GM19240 (cell line): ENCODE results near the gene TBR1.

Source experiments
- DNase-seq: peaks from one replicate; pipeline ENCODE4 v3.0.0; 2011; ENCODE audit warnings: low spot score; ENCODE audit not compliant: insufficient read length

The TBR1 gene

GRCh38 chr2:161415987-161416707, at the start of gene TBR1:
TSS of gene TBR1 (plus strand) at chr2:161416297. CDS start at chr2:161416411, 114 bp downstream.
- DNase-seq = no peak

GRCh38 chr2:161367675-161368074, 48.4 kb upstream of the TBR1 start:
- no peak for DNase-seq

- no peak for DNase-seq
These were observed 46.8 kb upstream of the TBR1 start for GRCh38 chr2:161369311-161369710.

GRCh38 chr2:161370981-161371380, 45.1 kb upstream of the TBR1 start:
- no peak for DNase-seq

- no peak for DNase-seq
These were observed 44.2 kb upstream of the TBR1 start for GRCh38 chr2:161371869-161372268.

- no peak for DNase-seq
These were observed 42.2 kb upstream of the TBR1 start for GRCh38 chr2:161373942-161374341.

- no peak for DNase-seq
These were observed 41.7 kb upstream of the TBR1 start for GRCh38 chr2:161374446-161374845.

- DNase-seq = no peak
These were observed 36.4 kb upstream of the TBR1 start for GRCh38 chr2:161379740-161380139.

- no peak for DNase-seq
These were observed 34.6 kb upstream of the TBR1 start for GRCh38 chr2:161381546-161381945.

- no peak for DNase-seq
These were observed 33.4 kb upstream of the TBR1 start for GRCh38 chr2:161382747-161383146.

GRCh38 chr2:161384864-161385263, 31.2 kb upstream of the TBR1 start:
- no peak for DNase-seq

- DNase-seq = no peak
These were observed 29.8 kb upstream of the TBR1 start for GRCh38 chr2:161386228-161386824.

- DNase-seq = no peak
These were observed 27.8 kb upstream of the TBR1 start for GRCh38 chr2:161388146-161388779.

GRCh38 chr2:161391737-161392506, 24.2 kb upstream of the TBR1 start:
- DNase-seq = no peak

- no peak for DNase-seq
These were observed 16.0 kb upstream of the TBR1 start for GRCh38 chr2:161400076-161400475.

GRCh38 chr2:161402297-161402696, 13.8 kb upstream of the TBR1 start:
- no peak for DNase-seq

GRCh38 chr2:161406316-161406715, 9.8 kb upstream of the TBR1 start:
- no peak for DNase-seq

GRCh38 chr2:161407597-161407996, 8.5 kb upstream of the TBR1 start:
- no peak for DNase-seq

- no peak for DNase-seq
These were observed 6.7 kb upstream of the TBR1 start for GRCh38 chr2:161409308-161409907.

GRCh38 chr2:161412346-161412745, 3.8 kb upstream of the TBR1 start:
- no peak for DNase-seq
